GM18526 (cell line): ENCODE results near the gene LAMB3.

Source experiments
- POLR2A ChIP-seq: IDR thresholded peaks from 3 replicates; pipeline ENCODE4 v1.6.1; 2011; ENCODE audit not compliant: insufficient read length; ENCODE audit errors: extremely low read depth

The LAMB3 gene

GRCh38 chr1:209607102-209607794 is 45.0 kb downstream of the LAMB3 start:
- TF ChIP-seq POLR2A: no peak

GRCh38 chr1:209603877-209604276 is 48.3 kb downstream of the LAMB3 start:
- no peak for TF ChIP-seq POLR2A

DNA sequence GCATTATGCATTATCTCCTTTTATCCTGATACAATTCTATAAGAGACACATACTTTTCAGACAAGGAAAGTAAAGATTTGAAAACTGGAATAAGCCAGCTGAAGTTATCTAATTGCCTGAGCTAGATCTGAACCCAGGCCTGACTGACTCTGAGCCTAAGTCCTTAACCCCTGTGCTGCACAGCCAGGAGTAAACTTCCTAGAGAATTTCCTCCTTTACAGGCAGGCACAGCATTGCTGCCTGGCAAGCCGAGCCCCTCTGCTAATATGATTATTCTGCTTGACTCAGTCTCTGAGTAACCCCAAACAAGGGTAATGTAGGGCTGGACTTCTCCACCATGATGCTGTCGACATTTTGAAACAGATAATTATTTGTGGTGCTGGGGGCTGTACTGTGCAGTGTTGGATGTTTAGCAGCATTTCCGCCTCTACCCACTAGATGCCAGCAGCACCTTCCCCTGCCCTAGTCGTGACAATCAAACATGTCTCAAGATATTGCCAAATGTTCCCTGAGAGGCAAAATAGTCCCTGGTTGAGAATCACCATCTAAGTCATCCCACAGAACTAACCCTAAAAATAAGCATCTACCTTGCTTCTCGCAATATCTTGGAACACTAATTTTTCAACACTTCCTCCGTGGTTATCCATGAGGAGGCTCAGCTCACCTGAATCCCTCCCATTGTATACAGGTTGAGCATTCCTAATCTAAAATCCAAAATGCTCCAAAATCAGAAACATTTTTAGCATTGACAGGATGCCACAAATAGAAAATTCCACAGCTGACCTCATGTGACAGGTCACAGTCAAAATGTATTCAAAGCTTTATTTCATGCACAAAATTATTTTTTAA is 50.2 kb downstream of the LAMB3 start:
- no peak for TF ChIP-seq POLR2A

GRCh38 chr1:209600541-209600940 is 51.7 kb downstream of the LAMB3 start:
- no peak for TF ChIP-seq POLR2A

- TF ChIP-seq POLR2A: no peak
Measured at GRCh38 chr1:209598227-209598626, 54.0 kb downstream of the LAMB3 start.

DNA sequence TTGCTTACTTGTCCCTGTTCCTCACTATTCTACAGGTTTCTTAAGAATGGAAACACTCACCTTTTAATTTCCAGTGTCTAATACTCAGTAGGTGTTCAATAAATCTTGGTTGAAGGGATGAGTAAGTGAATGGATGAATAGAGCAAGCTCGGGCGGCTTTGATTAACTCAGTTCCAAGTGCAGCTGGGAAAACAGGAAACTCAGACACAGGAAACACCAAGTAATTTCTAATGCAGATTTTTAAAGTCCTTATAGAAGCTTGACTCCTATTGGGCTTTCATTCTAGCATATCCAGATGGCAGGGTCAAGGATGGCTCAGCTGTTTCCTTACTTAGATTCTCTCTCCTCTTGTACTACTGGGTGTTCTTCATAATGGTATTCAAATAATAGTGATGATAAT is 54.7 kb downstream of the LAMB3 start:
- TF ChIP-seq POLR2A: no peak

GRCh38 chr1:209595599-209596285 is 56.5 kb downstream of the LAMB3 start:
- no peak for TF ChIP-seq POLR2A

DNA sequence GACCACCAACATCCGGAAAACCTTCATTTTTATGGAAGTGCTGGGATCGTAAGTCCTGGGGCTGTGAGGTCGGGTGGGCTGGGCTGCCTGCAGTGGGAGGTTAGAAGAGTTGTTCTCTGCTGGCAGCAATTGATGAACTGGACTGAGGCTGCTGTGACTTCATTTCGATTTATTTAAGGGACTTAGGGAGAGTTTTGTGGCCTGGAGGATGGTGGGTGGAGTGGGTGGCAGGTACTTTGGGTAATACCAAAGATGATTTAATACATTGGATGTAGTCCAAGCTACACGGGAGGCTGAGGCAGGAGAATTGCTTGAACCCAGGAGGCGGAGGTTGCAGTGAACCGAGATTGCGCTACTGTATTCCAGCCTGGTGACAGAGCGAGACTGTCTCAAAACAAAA is 57.2 kb downstream of the LAMB3 start:
- no peak for TF ChIP-seq POLR2A

DNA sequence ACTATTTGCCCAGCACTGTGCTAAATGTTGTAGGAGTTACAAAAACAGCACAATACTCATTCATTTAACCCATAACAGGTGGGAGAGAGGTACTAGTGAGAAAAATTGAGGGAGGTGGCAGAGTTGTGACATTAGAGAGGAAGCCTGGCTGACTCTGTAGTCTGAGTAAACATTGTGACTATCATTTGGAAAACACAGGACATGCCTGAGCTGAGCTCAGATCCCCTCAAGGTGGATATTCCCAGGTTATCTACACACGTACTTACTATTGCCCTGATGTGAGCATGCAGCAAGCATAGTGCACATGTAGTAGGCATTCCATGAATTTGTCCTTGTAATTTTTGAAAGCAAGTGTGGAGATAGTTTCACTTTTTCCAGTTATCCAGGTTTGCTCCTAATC is 57.8 kb downstream of the LAMB3 start:
- no peak for TF ChIP-seq POLR2A

DNA sequence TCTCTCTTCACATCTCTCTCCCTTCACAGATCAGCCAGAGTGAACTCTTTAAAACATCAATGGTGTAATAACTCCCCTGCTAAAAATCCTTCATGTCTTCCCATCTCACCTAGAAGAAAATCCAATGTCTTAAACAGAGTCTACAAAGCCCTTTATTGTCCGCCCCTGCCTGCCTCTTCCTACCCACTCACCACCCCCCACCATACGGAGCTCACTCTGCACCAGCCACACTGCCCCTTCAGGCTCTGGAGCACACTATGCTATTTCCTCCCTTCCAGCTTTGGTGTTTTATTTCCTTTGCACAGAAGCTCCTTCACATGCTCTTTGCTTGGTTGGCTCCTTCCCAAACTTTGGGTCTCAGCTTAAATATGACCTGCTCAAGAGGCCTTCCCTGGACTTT is 58.5 kb downstream of the LAMB3 start:
- TF ChIP-seq POLR2A: no peak

DNA sequence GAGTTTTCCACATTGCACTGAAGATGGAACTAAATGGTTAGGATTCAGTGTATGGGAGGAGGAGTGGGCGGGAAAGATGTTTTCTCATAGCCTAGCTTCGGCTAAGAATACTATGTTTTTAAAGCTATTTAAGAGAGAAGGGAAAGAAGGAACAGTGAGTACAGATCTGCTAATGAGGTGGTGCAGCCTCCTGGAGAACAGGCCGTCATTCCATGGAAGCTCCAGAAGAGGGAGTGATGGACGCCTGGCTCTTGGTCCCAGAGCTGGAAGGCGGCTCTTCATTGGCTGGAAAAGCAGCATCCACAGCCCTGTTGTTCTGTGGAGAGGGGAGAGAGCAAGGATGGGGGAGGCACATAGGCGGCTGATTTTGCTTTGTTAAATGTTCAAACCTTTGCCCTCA is 61.8 kb downstream of the LAMB3 start:
- TF ChIP-seq POLR2A: no peak

DNA sequence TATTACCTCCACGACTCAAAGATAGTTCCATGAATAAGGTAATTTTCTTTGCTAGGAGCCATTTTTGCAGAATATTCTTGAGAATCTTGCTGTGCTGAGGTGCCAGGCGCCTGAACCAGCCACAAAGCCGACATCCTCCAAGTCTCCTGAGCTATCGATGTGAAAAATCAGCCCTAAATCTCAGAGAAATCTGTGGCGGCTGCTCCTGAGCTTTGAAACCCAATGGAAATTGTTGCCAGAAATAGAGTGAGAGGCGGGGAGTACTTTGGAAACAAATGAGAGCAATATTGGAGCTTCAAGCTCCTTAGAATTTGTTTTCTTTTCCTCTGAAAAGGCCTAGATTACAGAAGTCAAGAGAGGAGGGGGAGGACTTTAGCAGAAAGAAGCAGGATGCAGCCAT is 62.4 kb downstream of the LAMB3 start:
- no peak for TF ChIP-seq POLR2A

GRCh38 chr1:209589440-209589839 is 62.8 kb downstream of the LAMB3 start:
- TF ChIP-seq POLR2A: no peak

DNA sequence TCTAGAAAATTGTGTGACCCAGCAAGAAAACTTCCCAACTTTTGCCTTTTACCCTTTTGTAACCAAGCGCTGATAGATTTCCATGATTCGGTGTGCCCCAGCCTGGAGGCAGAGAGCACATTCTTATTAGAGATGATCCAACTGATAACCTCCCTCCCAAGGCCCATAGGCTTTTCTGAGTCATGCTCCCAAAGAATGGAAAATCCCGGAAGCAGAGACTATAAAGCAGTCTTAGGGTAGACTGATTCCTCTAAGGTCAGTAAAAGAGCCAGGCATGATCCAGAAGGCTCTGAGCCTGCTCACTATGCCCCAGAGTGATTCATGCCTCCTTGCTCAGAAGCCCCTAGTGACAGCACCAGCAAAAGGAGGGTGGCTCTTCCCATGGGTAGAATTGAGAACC is 64.4 kb downstream of the LAMB3 start:
- TF ChIP-seq POLR2A: no peak

GRCh38 chr1:209586221-209586740 is 65.9 kb downstream of the LAMB3 start:
- no peak for TF ChIP-seq POLR2A

DNA sequence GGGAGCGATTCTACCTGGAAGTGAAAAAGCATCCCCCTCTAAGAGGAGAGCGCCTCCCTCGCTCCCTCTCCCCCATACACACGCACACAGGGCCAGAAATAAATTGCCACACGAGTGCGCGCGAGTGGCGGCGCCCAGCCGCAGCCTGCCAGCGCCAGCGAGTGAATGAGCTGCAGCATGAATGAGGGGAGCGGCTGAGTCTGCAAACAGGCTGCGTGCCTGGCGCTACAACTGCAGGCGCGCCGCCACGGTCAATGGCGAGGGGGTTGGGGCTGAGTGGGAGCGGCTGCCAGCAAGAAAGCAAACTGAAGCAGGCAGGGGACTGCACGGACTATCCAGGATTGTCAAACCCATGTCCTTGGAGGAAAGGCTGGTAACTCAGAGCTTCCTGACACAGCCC is 66.6 kb downstream of the LAMB3 start:
- no peak for TF ChIP-seq POLR2A

DNA sequence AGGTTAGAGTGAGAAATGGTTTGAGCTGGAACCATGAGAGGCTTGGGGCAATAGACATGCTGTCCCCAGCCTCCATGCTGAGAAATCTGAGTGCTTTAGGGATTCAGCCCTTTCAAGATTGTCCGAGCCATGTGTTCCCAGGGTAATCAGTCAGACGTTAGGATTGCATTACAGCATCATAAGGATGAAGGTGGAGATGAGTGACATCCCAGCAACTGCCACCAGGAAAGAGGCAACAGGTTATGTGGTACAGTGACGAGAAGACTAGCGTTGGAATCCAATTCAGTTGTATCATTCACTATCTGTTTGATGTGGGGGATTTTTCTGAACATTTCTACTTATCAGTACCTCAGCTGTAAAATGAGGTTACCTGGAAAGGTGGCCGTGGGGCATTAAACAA is 67.0 kb downstream of the LAMB3 start:
- no peak for TF ChIP-seq POLR2A
